H1 (cell line): Measurements from ENCODE around the gene TVP23A. TPM values are rescaled to one million over a fixed set of nuclear protein-coding genes. Genes with fewer than 3 reads are reported as not detected.

Experiments used
- CTCF ChIA-PET: fragments of 300-600 bp; sonication (Branson Sonifier 250); formaldehyde crosslinking; loops from one replicate; lab custom pipeline; 2021; ENCODE audit not compliant: partially characterized antibody; lab: Charles Lee
- POLR2A ChIA-PET: fragments of 300-600 bp; sonication (Branson Sonifier 250); formaldehyde crosslinking; loops from one replicate; lab custom pipeline; 2021; ENCODE audit warnings: inconsistent platforms; ENCODE audit not compliant: partially characterized antibody; lab: Charles Lee
- DNase-seq, 2 experiments: peaks; one replicate each; pipeline versions ENCODE4 v3.0.0 to v3.0.0-alpha.2; 2010 to 2022; ENCODE audit warnings: low spot score in 2 of 2, low read depth in 1 of 2, mixed read lengths in 1 of 2
- FAIRE-seq: peaks from 2 replicates; lab custom pipeline; 2011; peaks lifted over from hg19 to GRCh38; lab: Jason Lieb, UNC
- H2AFZ ChIP-seq: 2 replicates; pipeline ENCODE4 v1.8.1; 2012; ENCODE audit warnings: low read length, inconsistent platforms
- H2AK5ac ChIP-seq: 2 replicates; pipeline ENCODE4 v1.6.1; 2013; ENCODE audit warnings: low read depth, low read length
- H2BK120ac ChIP-seq: replicated peaks from 2 replicates; pipeline ENCODE3; 2013; ENCODE audit warnings: low read depth, low read length, inconsistent platforms
- H2BK12ac ChIP-seq: 2 replicates; pipeline ENCODE4 v1.6.1; 2013; ENCODE audit warnings: low read depth, low read length
- H2BK15ac ChIP-seq: 2 replicates; pipeline ENCODE4 v1.6.1; 2013; ENCODE audit warnings: low read length
- H2BK20ac ChIP-seq: 2 replicates; pipeline ENCODE4 v1.6.1; 2013; ENCODE audit warnings: low read length
- H2BK5ac ChIP-seq: 2 replicates; pipeline ENCODE4 v1.6.1; 2013; ENCODE audit warnings: low read depth, low read length
- H3K14ac ChIP-seq: 2 replicates; pipeline ENCODE4 v1.6.1; 2013; ENCODE audit warnings: inconsistent platforms; ENCODE audit not compliant: insufficient read length
- H3K18ac ChIP-seq: 2 replicates; pipeline ENCODE4 v1.6.1; 2013; ENCODE audit warnings: low read length; ENCODE audit errors: extremely low read depth
- H3K23ac ChIP-seq: 2 replicates; pipeline ENCODE4 v1.6.1; 2013; ENCODE audit warnings: inconsistent platforms; ENCODE audit not compliant: insufficient read length
- H3K23me2 ChIP-seq: 2 replicates; pipeline ENCODE4 v1.6.1; 2013; ENCODE audit warnings: low read depth, low read length
- H3K27ac ChIP-seq: 2 replicates; pipeline ENCODE4 v1.6.1; 2011; ENCODE audit warnings: low read depth, low read length, inconsistent platforms
- H3K27me3 ChIP-seq, 4 experiments: replicated peaks in 1 of 4; 1 replicate in 1 of 4; 2 replicates in 3 of 4; pipeline versions ENCODE4 v1.6.1 to v1.8.1; 2011 to 2013; ENCODE audit warnings: low read length in 3 of 4, mild to moderate bottlenecking in 3 of 4, inconsistent platforms in 2 of 4, mixed read lengths in 2 of 4, moderate library complexity in 1 of 4; ENCODE audit not compliant: control insufficient read depth in 3 of 4, insufficient read depth in 3 of 4; ENCODE audit errors: extremely low read depth in 1 of 4
- H3K36me3 ChIP-seq, 4 experiments: 2 replicates each; pipeline versions ENCODE4 v1.6.1 to v1.8.1; 2011 to 2013; ENCODE audit warnings: mild to moderate bottlenecking in 4 of 4, low read length in 3 of 4, moderate library complexity in 2 of 4, control low read depth in 1 of 4, inconsistent platforms in 1 of 4; ENCODE audit not compliant: insufficient read depth in 4 of 4, control insufficient read depth in 2 of 4
- H3K4ac ChIP-seq: replicated peaks from 2 replicates; pipeline ENCODE3; 2013; ENCODE audit warnings: low read length, low read depth, mixed read lengths, inconsistent platforms; ENCODE audit not compliant: insufficient read length
- H3K4me1 ChIP-seq, 4 experiments: replicated peaks in 1 of 4; 1 replicate in 1 of 4; 2 replicates in 3 of 4; pipeline versions ENCODE4 v1.6.1 to v1.8.1; 2011 to 2013; ENCODE audit warnings: low read length in 3 of 4, inconsistent platforms in 2 of 4, mixed read lengths in 1 of 4; ENCODE audit not compliant: insufficient read depth in 4 of 4, control insufficient read depth in 3 of 4
- H3K4me2 ChIP-seq, 2 experiments: 2 replicates each; pipeline versions ENCODE4 v1.6.1 to v1.8.1; 2011 to 2013; ENCODE audit warnings: low read depth in 2 of 2, low read length in 2 of 2, control low read depth in 1 of 2, inconsistent platforms in 1 of 2, mild to moderate bottlenecking in 1 of 2; ENCODE audit not compliant: insufficient read depth in 1 of 2
- H3K4me3 ChIP-seq, 4 experiments: fragments of 200-600, 300-600 bp in 1 of 4; sonication (generic), shearing (Covaris generic), sonication (Bioruptor Twin) in 1 of 4; 2 replicates each; pipeline versions ENCODE4 v1.5.1 to v1.8.1; 2011 to 2016; ENCODE audit warnings: low read length in 4 of 4, low read depth in 3 of 4, control low read depth in 2 of 4, inconsistent platforms in 2 of 4, mild to moderate bottlenecking in 2 of 4, mixed read lengths in 1 of 4, moderate library complexity in 1 of 4; ENCODE audit not compliant: insufficient read depth in 2 of 4; ENCODE audit errors: extremely low read depth in 1 of 4
- H3K56ac ChIP-seq: replicated peaks from 2 replicates; pipeline ENCODE3; 2013; ENCODE audit warnings: low read depth, mild to moderate bottlenecking, mixed read lengths, low read length, inconsistent platforms; ENCODE audit not compliant: insufficient read length
- H3K79me1 ChIP-seq: 2 replicates; pipeline ENCODE4 v1.6.1; 2013; ENCODE audit warnings: low read depth, low read length, control low read depth
- H3K79me2 ChIP-seq, 2 experiments: 2 replicates each; pipeline versions ENCODE4 v1.6.1 to v1.8.1; 2012 to 2013; ENCODE audit warnings: low read length in 2 of 2, mild to moderate bottlenecking in 2 of 2, inconsistent platforms in 1 of 2; ENCODE audit not compliant: insufficient read depth in 2 of 2, control insufficient read depth in 1 of 2
- H3K9ac ChIP-seq, 4 experiments: replicated peaks in 1 of 4; 1 replicate in 1 of 4; 2 replicates in 3 of 4; pipeline versions ENCODE4 v1.6.1 to v1.8.1; 2011 to 2013; ENCODE audit warnings: low read depth in 3 of 4, low read length in 3 of 4, control low read depth in 2 of 4, mild to moderate bottlenecking in 2 of 4, moderate library complexity in 2 of 4, inconsistent platforms in 1 of 4; ENCODE audit errors: extremely low read depth in 1 of 4
- H3K9me3 ChIP-seq, 2 experiments: 2 replicates each; pipeline versions ENCODE4 v1.6.1 to v1.8.1; 2012 to 2013; ENCODE audit warnings: mild to moderate bottlenecking in 2 of 2, moderate library complexity in 2 of 2, control low read depth in 1 of 2, inconsistent platforms in 1 of 2, low read depth in 1 of 2, low read length in 1 of 2, mixed read lengths in 1 of 2; ENCODE audit not compliant: insufficient read depth in 2 of 2
- H4K20me1 ChIP-seq, 2 experiments: replicated peaks in 1 of 2; 2 replicates each; pipeline versions ENCODE3 to v1.8.1; 2011 to 2013; ENCODE audit warnings: inconsistent platforms in 2 of 2, low read length in 2 of 2, mild to moderate bottlenecking in 1 of 2; ENCODE audit not compliant: insufficient read depth in 2 of 2, control insufficient read depth in 1 of 2
- H4K5ac ChIP-seq: 2 replicates; pipeline ENCODE4 v1.6.1; 2013; ENCODE audit warnings: low read length, low read depth, mixed read lengths, inconsistent platforms; ENCODE audit not compliant: insufficient read length
- H4K8ac ChIP-seq: 2 replicates; pipeline ENCODE4 v1.8.0; 2013; ENCODE audit warnings: mild to moderate bottlenecking, moderate library complexity, low read length, inconsistent platforms; ENCODE audit not compliant: insufficient read depth; ENCODE audit errors: extremely low read depth
- H4K91ac ChIP-seq: replicated peaks from 2 replicates; pipeline ENCODE3; 2013; ENCODE audit warnings: low read length, mixed read lengths, inconsistent platforms; ENCODE audit not compliant: insufficient read length
- CHD2 ChIP-seq: IDR thresholded peaks from 2 replicates; pipeline ENCODE4 v1.6.1; 2012; ENCODE audit warnings: low read length, improper control_type of control experiment
- EGR1 ChIP-seq: IDR thresholded peaks from 2 replicates; pipeline ENCODE4 v1.6.1; 2011; ENCODE audit warnings: low read depth, low read length, borderline replicate concordance
- ZNF274 ChIP-seq: IDR thresholded peaks from 2 replicates; pipeline ENCODE4 v1.7.0; 2012; ENCODE audit warnings: low read length, borderline replicate concordance; ENCODE audit errors: extremely low read depth
- WGBS, 2 experiments: shearing (Covaris generic) in 1 of 2; methylation state at CpG; one replicate each; pipeline versions ENCODE4 v1.1.6 to v1.1.7; 2013 to 2015; ENCODE audit warnings: low lambda C conversion rate in 2 of 2, mixed read lengths in 2 of 2, inconsistent platforms in 1 of 2, low coverage in 1 of 2, missing lambda C conversion rate in 1 of 2; ENCODE audit not compliant: insufficient replicate concordance in 2 of 2, insufficient coverage in 1 of 2, insufficient read length in 1 of 2; ENCODE audit errors: extremely low coverage in 1 of 2, missing lambda C conversion rate in 1 of 2; 5-methylcytosine and 5-hydroxymethylcytosine counted together
- polyA plus RNA-seq, 7 experiments: library from polyadenylated mRNA; depleted of rRNA in 3 of 7; stranded (reverse) in 5 of 7; unstranded in 2 of 7; fragments of >200 nt in 5 of 7; fragments of 200-250 nt in 2 of 7; gene quantifications; 1 replicate in 5 of 7; 2 replicates in 1 of 7; 4 replicates in 1 of 7; pipeline versions ENCODE4 v1.2.1 to v1.2.3, GENCODE V29; 2011 to 2013; ENCODE audit warnings: missing spikeins in 2 of 7, mixed read lengths in 2 of 7
- total RNA-seq: library from RNA; stranded (reverse); fragmentation: NEBNext Ultra II Directional; extraction: Animal tissue kit (Norgen Biotek cat#: 25700); gene quantifications from 2 replicates; pipeline ENCODE4 v1.2.1, GENCODE V29; 2021

The TVP23A gene
- total and polyA plus RNA-seq, 2 of the 8 experiments (the other 6 are each of a cell fraction or from before 2014, with no cell fraction given), result 2.2 to 3.1 TPM

- no peak overlapping the region for H3K18ac ChIP-seq
- H3K4ac ChIP-seq, result no peak overlapping the region
- H3K4me1 ChIP-seq, result no peaks in the 10 kb centered on the region
- no peak overlapping the region for H3K23ac ChIP-seq
- no peaks in the 10 kb centered on the region for H3K27me3 ChIP-seq
- no peaks in the 10 kb centered on the region for H4K20me1 ChIP-seq
- H4K5ac ChIP-seq, result no peak overlapping the region
- H3K56ac ChIP-seq, result no peak overlapping the region
- H2BK15ac ChIP-seq, result no peak overlapping the region
- H3K14ac ChIP-seq, result no peak overlapping the region
- H3K23me2 ChIP-seq, result peaks cover 2% of the 10 kb centered on the region; the same call in 1 of the 2 replicates
- H2BK120ac ChIP-seq, result no peak overlapping the region
- no peak overlapping the region for H3K4me2 ChIP-seq
- H2BK12ac ChIP-seq, result no peak overlapping the region
- no peak overlapping the region for H2AFZ ChIP-seq
- no peak overlapping the region for H3K27ac ChIP-seq
- no peak overlapping the region for H4K8ac ChIP-seq
- no peaks in the 10 kb centered on the region for H3K36me3 ChIP-seq
- H3K4me3 ChIP-seq, result no peak overlapping the region
- H4K91ac ChIP-seq, result no peak overlapping the region
- ChIA-PET POLR2A (no interaction called here), CTCF (interaction anchor here (1.6 kb wide), 1 partner anchor 9 kb away, joined by 6 read pairs; no protein-coding TSS in a partner anchor)
- no peak for TF ChIP-seq ZNF274
- no peak for TF ChIP-seq CHD2
- no peak for TF ChIP-seq EGR1
- H2BK20ac ChIP-seq, result no peak overlapping the region
- no peaks in the 10 kb centered on the region for H3K79me1 ChIP-seq
- no peak overlapping the region for H2BK5ac ChIP-seq
- H3K79me2 ChIP-seq, result no peaks in the 10 kb centered on the region
- WGBS, 2 experiments, result 96% methylated on average over 2 of the region's 3 CpGs; no CpG with 5 or more reads in 1 of the 2 experiments
- H3K9ac ChIP-seq, result no peak overlapping the region
- DNase-seq, result no peak
- no peak overlapping the region for H2AK5ac ChIP-seq
- no peak for FAIRE-seq
- H3K9me3 ChIP-seq, result no peaks in the 10 kb centered on the region
These were observed 18.9 kb downstream of the TVP23A start for GRCh38 chr16:10799736-10800135.
